Right forelimb (tissue), 1 donor: ENCODE data around the gene KCNMA1.
"Not testable (repeated sequence)": the region's sequence is repeated elsewhere in the genome, so short reads cannot be mapped to it uniquely, and the experiment has no call there.

Experiments used
- DNase-seq: peaks from one replicate; pipeline ENCODE4 v3.0.0-alpha.2; 2018

Gene KCNMA1

DNA sequence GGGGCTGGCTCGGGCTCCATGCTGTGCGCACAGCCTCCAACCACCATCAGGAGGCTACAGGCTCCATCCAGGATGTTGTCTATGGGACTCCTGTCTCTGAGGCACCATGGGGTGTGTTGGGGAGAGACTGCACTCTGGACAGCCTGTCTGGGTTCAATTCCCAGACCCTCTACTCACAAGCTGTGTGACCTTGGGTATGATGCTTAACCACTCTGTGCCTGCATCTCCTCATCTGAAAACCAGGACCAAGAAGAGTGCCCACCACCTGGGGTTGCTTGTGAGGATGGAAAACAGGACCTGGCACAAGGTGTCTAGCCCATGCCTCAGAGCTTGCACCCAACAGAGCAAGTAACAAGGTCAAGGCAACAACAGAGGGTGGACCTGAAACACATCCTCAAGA is 109.8 kb downstream of the KCNMA1 start:
- no peak for DNase-seq

DNA sequence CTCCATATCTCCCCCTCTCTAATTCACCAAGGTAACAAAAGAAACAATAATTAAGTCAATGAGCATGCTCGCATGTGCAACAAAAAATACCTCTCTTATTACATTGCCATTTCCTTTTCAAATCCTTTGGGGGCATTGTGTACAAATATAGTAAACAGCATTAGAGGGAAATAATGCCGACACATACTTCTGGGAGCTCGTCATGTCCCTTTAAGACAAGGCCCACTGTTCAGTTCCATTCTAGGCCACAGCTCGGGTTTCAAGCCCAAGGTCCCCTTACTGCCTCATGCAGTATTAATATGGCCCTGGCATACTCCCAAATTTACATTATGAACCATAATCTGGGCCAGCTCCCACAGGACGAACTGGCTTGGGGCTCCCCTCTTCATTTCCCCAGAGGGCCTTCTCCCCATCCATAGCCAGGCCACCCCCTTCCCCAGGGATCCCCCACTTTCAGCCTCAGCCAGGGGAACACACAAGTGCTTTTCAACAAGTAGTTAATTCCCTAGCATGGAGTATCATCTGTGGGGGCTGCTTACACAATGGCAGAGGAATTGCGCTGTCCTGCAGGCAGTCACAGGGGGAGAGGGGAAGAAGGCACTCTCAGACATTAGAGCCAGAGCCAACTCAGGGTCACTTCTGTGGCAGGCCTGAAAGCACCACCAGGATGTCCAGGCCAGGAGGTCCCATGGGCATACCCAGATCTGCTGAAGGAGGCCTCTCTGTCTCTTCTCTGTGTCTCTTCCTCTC is 110.6 kb downstream of the KCNMA1 start:
- no peak for DNase-seq

DNA sequence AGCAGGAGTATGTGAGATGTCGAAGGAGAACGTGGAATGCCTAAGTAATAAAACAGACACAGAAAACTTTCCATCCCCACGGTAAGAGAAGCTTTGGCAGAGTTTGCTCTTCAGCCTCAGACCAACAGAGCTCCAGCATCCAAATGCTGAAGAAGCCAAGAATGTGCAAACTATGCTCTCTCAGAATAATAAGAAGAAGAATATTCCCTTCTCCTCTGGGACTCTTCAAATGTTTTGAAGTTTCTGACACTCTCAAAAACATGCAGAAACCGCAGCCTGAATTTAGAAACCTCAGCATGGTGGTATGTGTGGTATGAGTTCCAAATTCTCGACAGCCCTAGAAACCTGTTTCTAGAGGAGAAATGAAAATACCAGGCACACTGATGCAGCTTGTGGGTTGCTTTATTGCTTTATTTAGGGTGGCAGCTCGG is 113.3 kb downstream of the KCNMA1 start:
- no peak for DNase-seq

DNA sequence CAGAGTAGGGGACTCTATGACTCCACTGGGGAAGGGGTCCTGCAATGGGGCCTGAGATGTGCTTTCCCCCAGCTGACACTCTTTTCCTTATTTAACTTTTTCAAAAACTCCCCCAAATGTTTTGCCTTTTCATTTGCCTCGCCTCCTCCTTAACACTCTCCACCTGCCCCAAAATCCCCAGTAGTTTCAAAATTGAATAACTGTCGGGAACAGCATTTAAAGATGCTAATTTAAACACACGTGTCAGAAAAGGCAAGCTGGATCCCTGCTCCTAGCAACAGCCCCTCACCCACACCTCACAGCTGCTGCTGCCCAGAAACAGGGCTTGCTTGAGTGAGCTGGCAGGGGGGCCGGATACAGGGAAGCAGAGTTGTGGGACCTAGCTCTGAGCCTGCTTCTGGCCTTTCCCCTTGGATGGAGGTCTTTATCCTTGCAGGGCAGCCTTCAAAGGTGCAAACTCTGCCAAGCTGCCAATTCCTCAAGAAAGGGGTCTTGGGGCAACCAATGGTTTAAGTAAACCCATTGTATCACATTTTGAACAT is 115.3 kb downstream of the KCNMA1 start:
- DNase-seq, result no peak

DNA sequence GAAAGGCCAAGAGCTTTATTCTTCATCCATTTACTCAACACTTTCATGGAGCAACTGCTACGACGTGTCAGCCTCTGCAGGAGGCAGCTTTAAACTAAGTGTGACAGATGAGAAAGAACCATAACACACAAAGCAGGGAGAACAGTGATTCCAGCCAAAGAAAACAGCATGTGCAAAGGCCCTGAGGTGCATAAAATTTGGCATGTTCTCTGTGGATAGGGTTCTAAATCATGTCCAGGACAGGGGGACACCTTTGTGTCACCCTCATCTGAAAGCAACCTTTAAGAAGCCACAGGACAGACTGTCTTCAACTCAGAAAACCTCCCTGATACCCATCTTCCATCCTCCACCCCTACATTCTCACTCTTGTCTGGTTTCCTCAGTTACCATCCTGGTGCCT is 116.6 kb downstream of the KCNMA1 start:
- DNase-seq, result no peak

DNA sequence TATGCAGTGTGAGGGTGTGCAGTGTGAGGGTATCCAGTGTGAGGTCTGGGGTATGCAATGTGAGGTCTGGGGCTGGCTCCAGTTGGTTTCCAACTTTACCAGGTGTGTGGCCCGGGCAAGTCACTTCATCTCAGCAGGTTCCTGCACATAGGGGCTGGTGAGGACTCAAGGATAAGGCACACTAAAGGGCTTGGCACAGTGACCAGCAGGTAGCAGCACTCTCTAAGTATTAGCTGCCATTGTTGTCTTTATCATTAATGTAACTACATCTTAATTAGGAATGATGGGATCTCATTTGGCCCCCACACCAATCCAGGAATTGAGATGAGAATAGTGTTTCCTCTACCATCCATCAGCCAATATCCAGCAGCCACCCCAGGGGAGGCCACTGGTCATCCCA is 117.3 kb downstream of the KCNMA1 start:
- no peak for DNase-seq

DNA sequence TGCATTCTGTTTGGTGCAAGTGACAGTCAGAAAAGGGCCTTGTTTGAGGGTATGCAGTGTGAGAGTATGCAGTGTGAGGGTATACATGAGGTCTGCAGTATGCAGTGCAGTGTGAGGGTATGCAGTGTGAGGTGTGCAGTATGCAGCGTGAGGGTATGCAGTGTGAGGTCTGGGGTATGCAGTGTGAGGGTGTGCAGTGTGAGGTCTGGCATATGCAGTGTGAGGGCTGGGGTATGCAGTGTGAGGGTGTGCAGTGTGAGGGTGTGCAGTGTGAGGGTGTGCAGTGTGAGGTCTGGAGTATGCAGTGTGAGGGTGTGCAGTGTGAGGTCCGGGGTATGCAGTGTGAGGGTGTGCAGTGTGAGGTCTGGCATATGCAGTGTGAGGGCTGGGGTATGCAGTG is 117.8 kb downstream of the KCNMA1 start:
- DNase-seq, result not testable (repeated sequence)

DNA sequence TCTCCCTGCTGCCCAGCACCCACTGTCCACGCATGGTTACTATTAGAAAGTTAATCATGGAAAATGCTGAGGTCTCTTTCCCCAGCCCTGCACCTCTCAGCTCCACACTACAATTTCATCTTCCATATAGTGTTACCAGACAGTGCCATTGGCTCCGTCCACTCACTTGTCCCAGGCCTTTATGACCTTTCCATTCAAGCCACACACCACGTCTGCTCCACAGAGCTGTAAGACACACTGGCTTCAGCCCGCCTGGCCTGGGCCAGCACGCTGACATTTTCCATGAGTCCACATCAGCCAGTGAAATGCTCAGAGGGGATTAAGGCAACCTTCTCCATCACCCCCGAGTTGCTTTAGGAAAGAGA is 118.7 kb downstream of the KCNMA1 start:
- no peak for DNase-seq

DNA sequence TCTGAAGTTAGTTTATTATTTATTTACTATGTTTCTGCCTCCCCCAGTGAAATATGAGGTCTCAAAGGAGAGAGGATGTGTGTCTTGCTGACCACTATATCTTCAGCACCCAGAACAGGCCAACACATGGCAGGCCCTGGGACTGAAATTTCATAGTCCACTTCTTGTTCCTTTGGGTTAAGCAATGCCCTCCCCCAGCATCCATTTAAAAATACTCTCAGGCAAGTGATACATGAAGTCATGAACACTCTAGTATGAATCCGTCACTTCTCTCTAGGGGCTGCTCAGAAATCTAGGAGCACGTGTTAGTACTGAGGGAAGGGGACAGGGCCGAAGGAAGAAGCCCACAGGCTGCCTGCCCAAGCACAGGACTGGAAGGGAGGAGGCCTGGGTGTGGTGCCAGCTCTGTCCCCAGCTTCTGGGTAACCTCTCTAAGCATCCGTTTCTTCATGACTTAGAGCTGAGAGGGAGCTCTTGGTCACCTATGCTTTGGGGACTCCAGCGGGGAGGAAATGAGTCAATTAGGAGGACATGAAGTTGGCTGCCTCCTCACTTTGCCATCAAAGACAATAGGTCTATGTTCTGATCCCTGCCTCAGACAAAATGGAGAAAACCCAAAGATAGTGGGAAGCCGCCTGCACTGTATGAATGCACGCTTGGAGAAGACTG is 119.2 kb downstream of the KCNMA1 start:
- no peak for DNase-seq

DNA sequence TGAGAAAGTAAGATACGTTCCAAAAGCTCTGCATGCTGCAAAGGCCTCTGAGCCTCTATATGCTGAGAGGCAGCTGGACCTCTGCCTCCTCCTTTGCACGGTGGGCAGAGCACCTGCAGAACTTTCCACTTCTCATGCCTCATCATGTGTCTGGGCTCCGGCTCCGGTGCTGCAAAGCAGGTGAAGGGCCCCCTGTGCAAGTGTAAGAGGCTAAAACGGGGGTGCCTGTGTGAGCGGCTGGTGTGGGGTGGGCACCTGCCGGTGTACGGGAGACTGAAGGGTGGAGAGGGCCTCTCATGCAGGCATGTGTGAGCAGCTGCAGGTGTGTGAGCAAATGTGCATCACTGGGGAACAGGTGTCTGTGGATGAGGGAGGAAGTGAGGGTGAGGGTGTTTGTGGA is 121.0 kb downstream of the KCNMA1 start:
- DNase-seq, result no peak

DNA sequence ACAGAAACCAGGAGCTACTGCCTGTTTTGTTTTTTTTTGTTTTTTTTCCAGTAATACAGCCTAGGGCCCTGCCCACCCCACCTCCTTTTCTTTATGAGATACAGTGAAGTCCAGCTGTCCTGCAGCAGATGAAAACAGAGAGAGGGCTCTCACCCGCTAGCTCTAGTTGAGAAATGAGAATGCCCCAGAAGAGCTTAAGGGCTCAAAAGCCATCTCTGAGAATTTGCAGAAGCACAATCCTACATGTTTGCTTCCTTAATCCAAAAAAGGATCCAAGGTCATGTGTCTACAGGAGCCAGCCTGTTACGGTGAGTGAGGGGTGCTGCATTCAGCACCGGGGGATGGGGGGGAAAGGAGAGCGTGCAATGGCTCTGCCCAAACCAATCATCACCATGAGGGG is 122.7 kb downstream of the KCNMA1 start:
- no peak for DNase-seq

DNA sequence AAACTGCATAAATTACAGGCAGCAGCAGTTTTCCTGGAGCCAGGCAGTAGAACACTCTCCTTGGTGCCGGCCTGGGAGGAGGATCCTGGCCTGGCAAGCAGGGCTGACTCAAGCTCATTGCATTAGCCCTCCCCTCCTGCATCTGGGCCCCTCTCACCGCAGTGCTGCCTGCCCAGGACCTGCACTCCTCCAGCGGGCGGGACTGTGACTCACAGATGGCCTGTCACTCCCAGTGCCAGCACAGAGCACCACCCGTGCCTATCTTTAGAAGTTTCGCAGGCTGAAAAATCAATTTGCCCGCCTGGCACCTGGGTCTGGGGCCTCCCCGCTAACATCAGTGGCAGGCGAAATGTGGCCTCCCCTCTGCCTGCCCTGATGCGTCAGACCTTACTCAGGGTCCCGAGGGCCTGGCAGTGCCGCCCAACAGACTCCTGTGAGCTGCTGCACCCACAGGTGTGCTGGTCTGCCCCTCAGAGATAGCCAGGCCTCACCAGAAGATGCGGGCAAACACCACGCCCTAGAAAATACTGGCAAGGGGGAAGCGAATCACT is 123.8 kb downstream of the KCNMA1 start:
- peak; percentile 77 for DNase-seq

DNA sequence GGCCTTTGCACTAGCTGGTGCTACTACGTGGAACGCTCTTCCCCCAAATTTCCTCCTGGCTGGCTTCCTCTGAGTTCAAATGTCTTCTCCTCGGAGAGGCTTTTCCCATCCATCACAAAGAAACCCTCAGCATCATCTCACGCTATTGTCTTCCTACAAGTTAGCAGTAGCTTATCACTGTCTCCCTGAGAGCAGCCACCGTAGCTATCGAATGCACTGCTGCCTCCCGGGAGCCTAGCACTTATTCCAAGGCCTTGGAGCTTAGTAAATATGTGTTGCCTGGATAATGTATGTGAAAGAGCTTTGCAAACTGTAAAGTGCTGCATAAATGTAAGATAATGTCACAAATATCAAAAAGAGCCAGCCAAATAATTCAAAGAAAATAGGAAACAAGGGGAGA is 124.4 kb downstream of the KCNMA1 start:
- DNase-seq, result no peak

DNA sequence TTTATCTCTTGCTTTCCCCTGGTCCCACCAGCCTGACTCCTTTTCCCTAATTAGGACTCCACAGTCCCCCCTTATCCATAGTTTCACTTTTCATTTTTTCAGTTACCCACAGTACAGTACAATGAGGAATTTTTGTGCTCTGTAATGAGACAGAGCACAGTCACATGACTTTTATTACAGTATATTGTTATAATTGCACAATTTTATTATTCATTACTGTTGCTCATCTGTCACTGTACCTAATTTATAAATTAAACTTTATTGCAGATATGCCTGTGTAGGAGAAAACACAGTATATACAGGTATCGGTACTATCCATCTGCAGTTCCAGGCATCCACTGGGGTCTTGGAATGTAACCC is 125.4 kb downstream of the KCNMA1 start:
- DNase-seq, result no peak

DNA sequence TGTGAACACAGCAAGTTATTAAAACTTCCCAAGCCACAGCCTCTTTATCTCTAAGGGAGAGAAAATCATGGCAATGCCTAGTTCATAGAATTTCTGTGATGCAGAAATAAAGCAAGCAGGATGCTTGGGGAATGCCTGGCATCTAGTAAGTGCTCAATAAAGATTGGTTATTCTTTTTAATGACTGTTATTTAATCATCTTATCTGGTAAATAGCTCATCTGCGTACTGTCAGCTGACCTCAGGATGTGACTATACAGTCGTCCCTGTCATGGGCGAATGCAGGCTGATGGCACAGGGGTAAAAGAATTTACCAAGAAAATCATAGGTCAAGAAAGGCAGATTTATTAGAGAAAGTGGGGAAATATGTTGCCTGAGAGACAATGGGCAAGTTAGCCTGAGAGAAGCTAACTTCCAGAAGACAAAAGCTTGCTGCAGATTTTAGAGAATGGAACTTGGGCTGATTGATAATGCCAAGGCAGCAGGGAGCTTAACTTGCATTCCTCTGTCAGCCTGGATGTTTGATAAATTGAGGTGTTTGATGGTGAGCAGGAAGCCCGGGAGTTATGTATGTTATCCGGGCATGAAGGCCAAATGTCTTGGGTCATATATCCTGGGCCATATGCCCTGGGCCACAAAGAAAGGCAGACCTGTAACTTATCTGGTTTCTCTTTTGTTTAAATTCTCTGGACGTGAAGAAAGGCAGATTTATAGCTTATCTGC is 126.0 kb downstream of the KCNMA1 start:
- DNase-seq, result no peak

DNA sequence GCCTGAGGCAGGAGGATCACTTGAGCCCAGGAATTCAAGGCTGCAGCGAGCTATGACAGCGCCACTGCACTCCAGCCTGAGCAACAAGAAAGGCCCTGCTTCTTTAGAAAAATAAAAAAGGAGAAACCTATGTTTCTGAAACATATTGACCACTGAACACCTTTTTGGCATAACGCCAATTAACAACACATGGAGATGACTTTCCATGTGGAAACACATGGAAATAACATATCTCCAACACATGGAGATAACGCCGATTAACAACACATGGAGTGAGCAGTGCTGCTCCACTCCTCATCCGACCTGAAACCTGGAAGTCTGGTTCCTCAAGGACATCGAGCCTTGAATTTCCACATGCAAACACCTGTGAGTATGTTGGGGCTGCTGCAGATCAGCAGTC is 126.9 kb downstream of the KCNMA1 start:
- DNase-seq, result no peak

DNA sequence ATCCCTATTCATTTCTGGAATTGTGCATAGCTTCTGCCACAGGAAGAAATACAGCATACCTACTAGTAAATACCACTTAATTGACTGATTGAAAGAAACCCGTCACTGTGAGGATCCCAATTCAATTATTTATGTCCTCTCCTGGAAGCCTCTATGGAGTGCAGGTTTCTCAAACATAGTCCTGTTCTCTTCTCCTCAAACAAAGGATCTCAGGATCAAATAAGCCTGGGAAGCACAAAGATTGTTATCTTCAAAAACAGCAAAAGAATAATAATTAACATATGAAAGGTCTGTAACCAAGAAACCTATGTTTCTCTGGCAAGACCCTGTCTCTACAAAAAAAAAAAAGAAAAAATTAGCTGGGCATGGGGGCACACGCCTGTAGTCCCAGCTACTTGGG is 127.3 kb downstream of the KCNMA1 start:
- DNase-seq, result no peak

DNA sequence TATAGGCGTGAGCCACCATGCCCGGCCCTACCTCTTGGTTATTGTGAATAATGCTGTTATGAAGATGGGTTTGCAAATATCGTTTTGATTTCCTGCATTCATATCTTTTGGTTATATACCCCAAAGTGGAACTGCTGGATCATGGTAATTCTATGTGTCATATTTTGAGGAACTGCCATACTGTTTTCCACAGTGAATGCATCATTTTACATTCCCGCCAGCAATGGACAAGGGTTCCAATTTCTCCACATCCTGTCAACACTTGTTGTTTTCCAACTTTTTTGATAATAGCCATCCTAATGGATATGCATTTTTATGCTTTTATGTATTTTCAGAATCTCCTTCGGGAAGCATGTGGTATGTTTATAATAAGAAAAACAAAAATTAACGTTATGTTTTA is 128.2 kb downstream of the KCNMA1 start:
- DNase-seq, result no peak

DNA sequence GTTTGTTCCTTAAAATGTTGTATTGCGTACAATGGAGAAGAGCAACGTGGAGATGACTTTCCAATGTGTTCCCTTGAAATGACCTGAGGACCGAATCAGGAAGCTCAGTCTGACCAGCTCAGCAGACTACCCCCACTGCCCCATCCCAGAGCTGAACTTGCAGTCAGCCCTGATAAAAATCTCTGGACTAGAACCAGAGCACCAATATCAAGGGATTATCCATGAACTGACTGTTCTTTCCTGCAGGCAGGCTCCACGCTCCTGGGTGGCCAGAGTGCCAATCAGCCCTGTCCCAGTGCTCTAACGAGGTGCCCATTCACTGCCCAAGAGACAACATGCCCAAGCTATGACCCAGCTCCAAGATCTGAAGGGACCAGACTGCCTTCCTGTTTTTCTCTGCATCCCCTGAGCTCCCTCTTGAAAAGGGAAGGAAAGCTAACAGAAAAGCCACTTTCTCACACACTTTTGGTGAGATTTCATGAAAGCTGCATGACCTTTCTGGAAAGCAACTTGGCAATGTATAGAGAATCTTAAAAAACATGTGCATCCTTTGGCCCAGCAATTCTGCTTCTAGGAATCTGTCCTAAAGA is 130.2 kb downstream of the KCNMA1 start:
- no peak for DNase-seq

DNA sequence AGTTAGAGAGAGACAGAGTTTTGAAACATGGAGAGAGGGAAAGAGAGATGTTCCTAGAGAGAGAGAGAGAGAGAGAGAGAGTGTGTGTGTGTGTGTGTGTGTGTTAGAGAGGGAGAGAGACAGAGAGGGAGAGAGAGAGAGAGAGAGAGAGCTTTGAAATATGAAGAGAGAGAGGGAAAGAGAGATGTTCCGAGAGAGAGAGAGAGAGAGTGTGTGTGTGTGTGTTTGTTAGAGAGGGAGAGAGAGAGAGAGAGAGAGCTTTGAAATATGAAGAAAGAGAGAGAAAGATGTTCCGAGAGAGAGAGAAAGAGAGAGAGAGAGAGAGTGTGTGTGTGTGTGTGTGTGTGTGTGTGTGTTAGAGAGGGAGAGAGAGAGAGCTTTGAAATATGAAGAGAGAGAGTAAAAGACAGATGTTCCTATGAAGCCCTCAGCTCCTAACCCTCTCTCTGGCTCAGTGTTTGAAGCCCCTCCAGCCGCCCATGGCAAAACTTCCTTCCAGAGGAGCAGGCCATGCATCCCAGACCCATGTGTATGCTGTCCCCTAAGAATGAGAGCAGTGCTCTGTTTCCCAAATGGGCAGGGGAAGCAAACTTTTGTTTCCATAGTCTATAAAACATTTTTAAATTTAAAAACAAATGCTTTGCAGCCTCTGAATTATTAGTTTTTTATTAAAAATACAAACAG is 130.9 kb downstream of the KCNMA1 start:
- DNase-seq, result no peak

DNA sequence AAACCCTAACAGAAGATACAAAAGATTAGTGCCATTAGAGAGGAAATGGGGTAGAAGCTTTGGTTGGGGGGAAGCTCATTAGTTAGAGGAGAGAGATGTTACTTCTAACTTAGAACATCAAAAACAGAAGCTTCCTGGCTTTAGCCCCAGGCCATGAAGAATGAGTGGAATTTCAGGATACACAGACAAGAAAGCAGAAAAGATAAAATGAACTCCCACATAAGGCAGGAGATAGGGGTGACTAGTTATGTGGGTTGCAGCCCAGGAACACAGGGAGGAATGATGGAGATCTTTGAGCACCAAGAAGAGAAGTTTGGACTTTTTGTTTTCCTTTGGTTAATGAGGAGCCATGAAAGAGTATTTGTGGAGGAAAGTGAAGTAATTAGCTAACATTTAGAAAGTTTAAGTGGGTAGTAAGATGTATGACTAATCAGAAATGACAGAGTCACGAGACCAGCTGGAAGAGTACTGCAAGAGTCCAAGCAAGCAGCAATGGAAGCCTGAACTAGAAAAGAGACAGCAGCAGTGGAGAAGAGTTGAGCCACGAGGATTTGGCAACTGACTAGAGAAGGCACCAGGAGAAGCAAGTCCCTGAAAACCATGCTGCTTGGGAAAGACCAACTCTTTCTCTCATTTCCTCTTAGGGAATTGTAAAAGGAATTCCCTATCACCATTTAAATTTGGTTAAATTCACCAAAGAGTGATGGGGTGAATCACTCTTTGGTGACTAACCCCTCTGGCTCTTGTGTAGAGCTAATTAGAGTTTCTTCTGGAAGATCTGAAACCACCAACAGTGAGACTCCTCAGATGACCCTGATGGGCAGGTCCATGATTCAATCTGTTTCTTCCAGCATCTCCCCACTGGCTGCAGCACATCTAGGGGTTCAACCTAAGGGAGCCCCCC is 131.9 kb downstream of the KCNMA1 start:
- DNase-seq, result no peak

DNA sequence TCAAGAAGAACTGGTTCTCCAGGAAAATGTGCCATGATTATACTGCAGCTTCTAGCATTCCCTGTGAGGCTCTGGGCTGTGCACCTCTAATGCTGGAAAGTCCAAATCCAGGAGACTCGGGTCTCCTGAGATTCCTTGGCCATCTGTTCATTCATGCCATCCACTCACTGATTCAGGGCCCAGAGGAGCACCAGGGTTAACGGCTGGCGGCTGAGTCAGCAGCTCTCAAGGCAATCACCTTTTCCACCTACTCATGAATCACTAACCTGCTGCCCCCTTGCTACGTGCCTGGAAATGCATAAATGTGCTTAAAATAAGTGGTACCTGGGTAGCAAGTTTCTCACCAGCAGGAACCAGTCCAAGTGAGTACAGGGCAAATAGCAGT is 132.7 kb downstream of the KCNMA1 start:
- DNase-seq, result no peak
